SU-DHL-6 (cell line): ENCODE data around the gene GRN.

Experiments used
- H2AFZ ChIP-seq: fragments of 200-600 bp; sonication (generic); 2 replicates; pipeline ENCODE4 v1.6.1; 2014; ENCODE audit warnings: low read depth, mild to moderate bottlenecking, moderate library complexity, mixed read lengths, antibody characterized with exemption, low read length; ENCODE audit not compliant: severe bottlenecking
- H3F3A ChIP-seq: fragments of 200-600 bp; shearing (Covaris generic); 2 replicates; pipeline ENCODE4 v1.6.0; 2016; ENCODE audit warnings: antibody characterized with exemption, mild to moderate bottlenecking; ENCODE audit not compliant: insufficient read depth
- H3K27ac ChIP-seq: fragments of 200-600 bp; sonication (generic); 2 replicates; pipeline ENCODE4 v1.5.1; 2016; ENCODE audit warnings: low read depth, mild to moderate bottlenecking, low read length, moderate library complexity, mixed read lengths
- H3K27me3 ChIP-seq: fragments of 200-600 bp; sonication (generic), shearing (Covaris generic); 2 replicates; pipeline ENCODE4 v1.6.0; 2014; ENCODE audit warnings: mild to moderate bottlenecking, low read length
- H3K36me3 ChIP-seq: fragments of 200-600 bp; sonication (generic); 2 replicates; pipeline ENCODE4 v1.6.1; 2014; ENCODE audit warnings: mild to moderate bottlenecking, low read length, mixed read lengths
- H3K4me2 ChIP-seq: fragments of 300-600, 200-600 bp; shearing (Covaris generic), sonication (generic); 2 replicates; pipeline ENCODE4 v1.6.0; 2014; ENCODE audit warnings: low read length, low read depth, mild to moderate bottlenecking; ENCODE audit not compliant: poor library complexity, severe bottlenecking
- H3K4me3 ChIP-seq: fragments of 200-600 bp; sonication (generic); 2 replicates; pipeline ENCODE4 v1.5.1; 2014; ENCODE audit warnings: antibody characterized with exemption, low read length, mild to moderate bottlenecking, mixed read lengths; ENCODE audit not compliant: insufficient read depth, poor library complexity, severe bottlenecking
- H3K79me2 ChIP-seq: fragments of 200-600 bp; sonication (generic); 2 replicates; pipeline ENCODE4 v1.6.1; 2014; ENCODE audit warnings: mild to moderate bottlenecking, low read length, moderate library complexity; ENCODE audit not compliant: insufficient read depth
- H3K9ac ChIP-seq: fragments of 200-600 bp; sonication (generic); 2 replicates; pipeline ENCODE4 v1.7.0; 2014; ENCODE audit warnings: mild to moderate bottlenecking, low read length
- H3K9me2 ChIP-seq: fragments of 200-600 bp; sonication (generic); replicated peaks from 2 replicates; pipeline ENCODE4 v1.6.1; 2014; ENCODE audit warnings: low read length; ENCODE audit not compliant: insufficient read depth
- H3K9me3 ChIP-seq: fragments of 200-600 bp; sonication (generic); 2 replicates; pipeline ENCODE4 v1.6.1; 2014; ENCODE audit warnings: low read length, mixed read lengths; ENCODE audit not compliant: insufficient read depth
- H4K20me1 ChIP-seq: fragments of 200-600 bp; sonication (generic); 2 replicates; pipeline ENCODE4 v1.6.1; 2014; ENCODE audit warnings: low read depth, mild to moderate bottlenecking, antibody characterized with exemption, low read length, moderate library complexity, mixed read lengths
- EZH2phosphoT487 ChIP-seq: fragments of 200-600 bp; sonication (generic), shearing (Covaris generic); conservative IDR thresholded peaks from 2 replicates; pipeline ENCODE4 v1.6.1; 2018; ENCODE audit warnings: mild to moderate bottlenecking, antibody characterized with exemption, low read length, moderate library complexity, mixed read lengths
- TF ChIP-seq, protein P1 (sequence below): fragments of 200-600 bp; sonication (generic); IDR thresholded peaks from one replicate; pipeline ENCODE4 v1.5.1; 2017; ENCODE audit warnings: antibody characterized with exemption, mild to moderate bottlenecking, low read length, moderate library complexity; ENCODE audit not compliant: insufficient read depth, poor library complexity, severe bottlenecking

GRN gene

DNA sequence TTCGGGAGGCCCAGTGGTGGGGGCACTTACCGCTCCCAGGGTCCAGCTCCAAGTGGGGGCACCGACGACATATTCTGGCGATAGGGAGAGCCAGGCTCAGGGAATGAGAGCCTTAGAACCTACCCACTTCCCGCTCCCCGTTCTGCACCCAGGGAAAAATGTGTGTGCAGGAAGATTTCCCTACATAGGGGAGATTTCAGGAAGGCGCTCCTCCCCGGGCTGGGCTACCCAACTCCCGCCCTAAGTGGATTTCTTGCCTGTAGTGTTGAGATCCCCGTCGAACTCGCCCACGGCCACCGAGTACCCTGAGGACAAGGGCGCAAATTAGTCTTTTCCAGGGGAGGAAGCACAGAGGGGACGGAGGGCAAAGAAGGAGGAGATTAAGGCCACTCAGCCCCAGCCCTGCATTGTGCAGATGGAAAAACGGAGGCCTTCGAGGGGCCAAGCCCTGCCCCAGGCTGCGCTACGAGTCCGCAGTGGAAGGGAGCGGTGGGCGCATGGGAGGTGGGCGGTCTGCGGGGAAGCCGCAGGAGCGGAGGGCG, 39.2 kb downstream of the GRN start:
- H3K9ac ChIP-seq: no peak overlapping the region
- no peaks in the 10 kb centered on the region for H3K79me2 ChIP-seq
- no peak for TF ChIP-seq EZH2phosphoT487
- TF ChIP-seq, protein P1, sequence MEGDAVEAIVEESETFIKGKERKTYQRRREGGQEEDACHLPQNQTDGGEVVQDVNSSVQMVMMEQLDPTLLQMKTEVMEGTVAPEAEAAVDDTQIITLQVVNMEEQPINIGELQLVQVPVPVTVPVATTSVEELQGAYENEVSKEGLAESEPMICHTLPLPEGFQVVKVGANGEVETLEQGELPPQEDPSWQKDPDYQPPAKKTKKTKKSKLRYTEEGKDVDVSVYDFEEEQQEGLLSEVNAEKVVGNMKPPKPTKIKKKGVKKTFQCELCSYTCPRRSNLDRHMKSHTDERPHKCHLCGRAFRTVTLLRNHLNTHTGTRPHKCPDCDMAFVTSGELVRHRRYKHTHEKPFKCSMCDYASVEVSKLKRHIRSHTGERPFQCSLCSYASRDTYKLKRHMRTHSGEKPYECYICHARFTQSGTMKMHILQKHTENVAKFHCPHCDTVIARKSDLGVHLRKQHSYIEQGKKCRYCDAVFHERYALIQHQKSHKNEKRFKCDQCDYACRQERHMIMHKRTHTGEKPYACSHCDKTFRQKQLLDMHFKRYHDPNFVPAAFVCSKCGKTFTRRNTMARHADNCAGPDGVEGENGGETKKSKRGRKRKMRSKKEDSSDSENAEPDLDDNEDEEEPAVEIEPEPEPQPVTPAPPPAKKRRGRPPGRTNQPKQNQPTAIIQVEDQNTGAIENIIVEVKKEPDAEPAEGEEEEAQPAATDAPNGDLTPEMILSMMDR: no peak
- no peaks in the 10 kb centered on the region for H3K36me3 ChIP-seq
- no peaks in the 10 kb centered on the region for H3F3A ChIP-seq
- no peak overlapping the region for H3K4me2 ChIP-seq
- no peaks in the 10 kb centered on the region for H3K27me3 ChIP-seq
- no peak overlapping the region for H3K27ac ChIP-seq
- no peak overlapping the region for H2AFZ ChIP-seq
- H3K9me2 ChIP-seq: no peaks in the 10 kb centered on the region
- H3K9me3 ChIP-seq: no peaks in the 10 kb centered on the region
- no peak overlapping the region for H3K4me3 ChIP-seq
- no peaks in the 10 kb centered on the region for H4K20me1 ChIP-seq

DNA sequence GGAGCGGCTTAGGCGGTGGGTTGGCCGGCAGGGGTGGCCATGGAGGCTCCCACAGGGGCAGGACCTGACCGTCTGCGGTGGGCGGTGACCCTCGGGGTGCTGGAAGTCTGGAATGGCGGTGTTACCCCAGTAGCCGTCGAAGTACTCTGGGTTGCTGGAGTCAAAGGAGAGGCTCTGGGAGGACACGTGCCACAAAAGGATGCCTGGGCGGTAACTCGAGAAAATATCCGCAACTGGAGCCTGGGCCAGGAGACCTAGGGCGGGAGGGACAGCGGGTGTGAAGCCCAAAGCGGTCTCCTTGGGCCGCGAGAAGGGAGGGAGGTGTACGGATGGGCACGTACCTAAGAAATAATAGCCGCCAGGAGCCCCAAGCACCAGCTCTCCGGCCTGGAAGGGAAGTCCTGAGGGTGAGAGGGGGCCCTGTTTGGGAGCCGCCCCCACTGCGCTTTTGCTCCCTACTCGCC, 39.8 kb downstream of the GRN start:
- Histone ChIP-seq H3K27me3 (no peaks in the 10 kb centered on the region), H3K4me2 (peak overlapping the region; percentile 56), H3K79me2 (no peaks in the 10 kb centered on the region), H3K9ac (peak overlapping the region; percentile 22; the same call in 1 of the 2 replicates), H3K9me3 (no peaks in the 10 kb centered on the region), H4K20me1 (no peaks in the 10 kb centered on the region), H3K9me2 (no peaks in the 10 kb centered on the region), H3F3A (no peaks in the 10 kb centered on the region), H2AFZ (peak overlapping the region; percentile 71), H3K27ac (no peak overlapping the region), H3K4me3 (peak overlapping the region; percentile 28), H3K36me3 (no peaks in the 10 kb centered on the region)
- TF ChIP-seq, protein P1: no peak
- no peak for TF ChIP-seq EZH2phosphoT487

DNA sequence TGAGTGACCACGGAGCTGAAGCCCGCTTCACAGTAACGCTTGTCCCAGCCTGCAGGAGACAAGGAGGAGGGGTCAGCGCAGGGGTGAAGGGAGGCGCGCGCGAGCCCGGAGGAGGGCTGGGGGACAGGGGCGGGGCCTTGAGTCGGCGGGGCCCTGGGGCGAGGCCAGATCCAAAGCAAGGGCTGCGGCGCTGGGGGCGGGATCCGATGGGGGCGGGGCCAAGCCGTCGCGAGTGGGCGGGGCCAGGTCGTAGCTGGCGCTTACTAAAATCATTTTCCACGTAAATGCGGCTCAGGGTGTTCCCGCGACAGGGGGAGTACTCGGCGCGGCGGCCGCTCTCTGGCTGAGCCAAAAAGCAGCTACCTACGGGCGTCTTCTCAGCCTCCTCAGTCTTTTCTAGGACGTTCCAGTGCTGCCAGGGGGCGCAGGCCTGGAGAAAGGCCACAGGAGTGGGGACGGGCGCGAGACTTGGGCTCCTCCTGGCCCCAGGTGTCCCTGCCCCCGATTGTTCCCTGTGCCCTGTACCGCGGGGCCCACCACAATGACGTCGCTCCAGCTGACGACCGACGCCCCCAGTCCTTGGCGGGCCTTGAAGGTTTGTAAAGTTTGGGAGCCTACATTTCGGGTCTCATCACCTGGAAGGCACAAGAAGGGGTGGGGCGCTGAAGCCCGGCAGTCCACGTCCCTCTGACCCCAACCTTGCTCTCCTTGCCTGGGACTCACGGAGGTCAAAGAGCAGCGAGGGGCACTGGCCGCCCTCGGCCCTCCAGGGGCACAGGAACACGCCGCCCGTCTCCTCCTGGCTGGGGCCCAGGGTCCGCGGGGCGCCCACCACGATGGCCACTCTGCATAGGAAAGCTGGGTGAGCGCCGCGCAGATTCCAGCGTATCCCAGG, 40.4 kb downstream of the GRN start:
- no peaks in the 10 kb centered on the region for H3F3A ChIP-seq
- TF ChIP-seq EZH2phosphoT487: no peak
- TF ChIP-seq, protein P1: no peak
- peak overlapping the region; percentile 56 for H3K4me2 ChIP-seq
- H3K9me3 ChIP-seq: no peaks in the 10 kb centered on the region
- H4K20me1 ChIP-seq: no peaks in the 10 kb centered on the region
- H3K79me2 ChIP-seq: no peaks in the 10 kb centered on the region
- peak overlapping the region; percentile 71 for H2AFZ ChIP-seq
- H3K9me2 ChIP-seq: no peaks in the 10 kb centered on the region
- H3K27ac ChIP-seq: no peak overlapping the region
- H3K27me3 ChIP-seq: no peaks in the 10 kb centered on the region
- H3K4me3 ChIP-seq: peak overlapping the region; percentile 28
- H3K36me3 ChIP-seq: no peaks in the 10 kb centered on the region
- H3K9ac ChIP-seq: peak overlapping the region; percentile 22; the same call in 1 of the 2 replicates
